ENCODE measurements around the gene E4F1.

E4F1 gene

GRCh38 chr16:2234813-2235170 is 11.4 kb downstream of the E4F1 start:
- TF ChIP-seq GATA2 (IDR thresholded peaks at IDR 0.05; ENCODE audit: low read depth, low read length) (no peak), GATA3 (IDR thresholded peaks at IDR 0.05; ENCODE audit: low read depth, low read length) (no peak)

DNA sequence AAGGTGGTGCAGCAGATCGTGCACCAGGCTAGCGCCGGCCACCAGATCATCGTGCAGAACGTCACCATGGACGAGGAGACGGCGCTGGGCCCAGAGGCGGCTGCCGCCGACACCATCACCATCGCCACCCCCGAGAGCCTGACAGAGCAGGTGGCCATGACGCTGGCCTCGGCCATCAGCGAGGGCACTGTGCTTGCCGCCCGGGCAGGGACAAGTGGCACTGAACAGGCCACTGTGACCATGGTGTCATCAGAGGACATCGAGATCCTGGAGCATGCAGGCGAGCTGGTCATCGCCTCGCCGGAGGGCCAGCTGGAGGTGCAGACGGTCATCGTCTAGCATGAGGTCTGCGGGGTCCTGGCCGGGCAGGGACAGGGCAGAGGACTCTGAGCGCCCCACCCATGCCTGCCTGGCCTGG is 11.9 kb downstream of the E4F1 start:
- TF ChIP-seq GATA3 (IDR thresholded peaks at IDR 0.05; ENCODE audit: low read depth, low read length) (no peak), GATA2 (IDR thresholded peaks at IDR 0.05; ENCODE audit: low read depth, low read length) (no peak)

DNA sequence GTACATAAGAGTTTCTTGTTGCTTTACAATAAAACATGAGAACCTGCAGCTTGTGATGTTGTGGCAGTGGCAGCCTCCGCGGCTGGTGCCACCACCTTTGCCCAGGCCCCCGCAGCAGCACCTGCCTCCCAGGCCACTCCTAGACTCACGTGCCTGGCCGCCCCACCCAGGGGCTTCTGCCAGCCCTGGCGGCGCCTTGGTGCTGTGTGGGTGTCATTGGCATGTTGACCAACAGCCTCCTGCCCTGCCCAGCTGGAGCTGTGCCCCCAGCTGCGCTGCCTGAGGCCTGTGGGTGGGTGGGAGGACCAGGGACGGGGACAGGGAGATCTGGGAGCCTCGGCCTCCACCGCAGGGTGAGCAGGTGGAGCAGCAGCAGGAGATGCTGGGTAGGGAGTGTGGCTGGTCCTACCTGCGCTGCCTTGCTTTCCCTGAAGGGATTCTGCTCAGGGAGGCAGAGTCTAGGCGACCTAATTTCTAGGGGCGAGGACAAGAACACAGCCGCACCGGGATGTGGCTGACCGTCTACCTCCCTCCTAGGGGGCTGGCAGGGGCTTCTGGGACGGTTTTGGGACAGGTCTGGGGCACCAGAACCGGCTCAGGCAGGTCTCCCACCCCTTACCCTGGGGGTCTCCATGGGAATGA is 12.4 kb downstream of the E4F1 start:
- TF ChIP-seq GATA2 (IDR thresholded peaks at IDR 0.05; ENCODE audit: low read depth, low read length) (no peak), GATA3 (IDR thresholded peaks at IDR 0.05; ENCODE audit: low read depth, low read length) (no peak)

DNA sequence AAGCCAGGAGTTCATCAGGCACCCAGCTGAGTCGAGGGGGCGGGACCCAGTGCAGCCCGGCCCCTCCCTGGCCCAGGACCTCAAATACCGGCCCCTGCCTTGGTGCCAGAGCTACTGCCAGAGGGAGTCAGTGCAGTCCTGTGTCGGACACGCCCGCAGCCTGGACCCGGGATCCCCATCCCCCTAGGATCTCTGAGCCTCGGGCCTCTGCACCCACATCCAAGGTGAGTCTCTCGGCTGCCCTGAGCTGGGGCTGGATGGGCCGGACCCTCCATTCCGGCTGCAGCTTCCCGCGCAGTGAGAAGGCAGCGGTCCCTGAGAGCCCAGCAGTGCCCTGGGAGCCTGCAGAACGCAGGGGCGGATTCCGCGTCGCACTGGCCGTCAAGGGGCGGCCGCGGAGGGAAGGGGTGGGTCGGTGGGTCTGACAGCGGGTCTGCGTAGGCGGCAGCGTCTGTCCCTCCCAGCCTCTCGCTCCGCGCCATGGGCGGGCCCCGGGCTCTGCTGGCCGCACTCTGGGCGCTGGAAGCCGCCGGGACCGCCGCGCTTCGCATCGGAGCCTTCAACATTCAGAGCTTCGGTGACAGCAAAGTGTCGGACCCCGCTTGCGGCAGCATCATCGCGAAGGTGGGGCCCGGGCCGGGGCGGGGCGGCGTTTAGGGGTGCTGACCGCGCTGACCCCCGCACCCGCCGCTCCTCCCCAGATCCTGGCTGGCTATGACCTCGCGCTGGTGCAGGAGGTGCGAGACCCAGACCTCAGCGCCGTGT is 13.1 kb downstream of the E4F1 start, which contains the start of gene DNASE1L2:
TSS of gene DNASE1L2 (plus strand) at position 108 of the 765 bp plus-strand sequence. CDS start at position 481, 373 bp downstream.
- no peak for TF ChIP-seq GATA3 (IDR thresholded peaks at IDR 0.05; ENCODE audit: low read depth, low read length)
- TF ChIP-seq GATA2 (IDR thresholded peaks at IDR 0.05; ENCODE audit: low read depth, low read length), result no peak

GRCh38 chr16:2237102-2237482 is 13.7 kb downstream of the E4F1 start:
- TF ChIP-seq GATA3 (IDR thresholded peaks at IDR 0.05; ENCODE audit: low read depth, low read length) (no peak), GATA2 (IDR thresholded peaks at IDR 0.05; ENCODE audit: low read depth, low read length) (no peak)

- TF ChIP-seq GATA3 (IDR thresholded peaks at IDR 0.05; ENCODE audit: low read depth, low read length) (no peak), GATA2 (IDR thresholded peaks at IDR 0.05; ENCODE audit: low read depth, low read length) (no peak)
Measured at GRCh38 chr16:2237493-2238149, 14.2 kb downstream of the E4F1 start.

DNA sequence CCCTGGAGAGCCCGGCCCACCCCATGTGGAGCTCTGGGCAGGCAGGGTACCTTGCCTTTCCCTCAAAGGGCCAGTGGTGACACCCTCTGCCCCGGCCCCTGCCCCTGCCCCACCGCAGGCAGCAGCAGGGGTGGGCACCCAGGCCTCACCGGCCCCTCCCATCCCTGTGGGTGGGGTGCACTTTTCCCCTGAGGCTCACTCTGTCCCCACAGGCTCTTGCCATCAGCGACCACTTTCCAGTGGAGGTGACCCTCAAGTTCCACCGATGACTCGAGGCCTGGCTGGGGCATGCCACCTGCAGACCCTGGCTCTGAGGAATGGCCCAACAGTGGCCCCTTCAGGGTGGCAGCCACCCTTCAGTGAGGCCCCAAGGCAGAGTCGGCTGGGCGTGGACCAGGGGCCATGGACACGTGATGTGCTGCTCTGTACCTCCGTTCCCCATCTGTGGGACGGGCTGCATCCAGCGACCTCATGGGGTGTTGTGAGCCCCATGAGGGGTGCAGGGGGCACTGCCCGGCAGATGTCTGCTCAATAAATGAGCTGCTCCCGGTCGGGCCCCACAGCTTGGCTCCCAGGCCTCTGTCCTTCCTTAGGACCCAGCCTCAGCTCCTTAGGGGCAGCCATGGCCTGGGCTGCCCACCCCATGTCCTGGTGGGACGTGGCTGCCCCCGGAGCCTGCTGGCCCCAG is 14.9 kb downstream of the E4F1 start:
- no peak for TF ChIP-seq GATA3 (IDR thresholded peaks at IDR 0.05; ENCODE audit: low read depth, low read length)
- TF ChIP-seq GATA2 (IDR thresholded peaks at IDR 0.05; ENCODE audit: low read depth, low read length), result no peak

DNA sequence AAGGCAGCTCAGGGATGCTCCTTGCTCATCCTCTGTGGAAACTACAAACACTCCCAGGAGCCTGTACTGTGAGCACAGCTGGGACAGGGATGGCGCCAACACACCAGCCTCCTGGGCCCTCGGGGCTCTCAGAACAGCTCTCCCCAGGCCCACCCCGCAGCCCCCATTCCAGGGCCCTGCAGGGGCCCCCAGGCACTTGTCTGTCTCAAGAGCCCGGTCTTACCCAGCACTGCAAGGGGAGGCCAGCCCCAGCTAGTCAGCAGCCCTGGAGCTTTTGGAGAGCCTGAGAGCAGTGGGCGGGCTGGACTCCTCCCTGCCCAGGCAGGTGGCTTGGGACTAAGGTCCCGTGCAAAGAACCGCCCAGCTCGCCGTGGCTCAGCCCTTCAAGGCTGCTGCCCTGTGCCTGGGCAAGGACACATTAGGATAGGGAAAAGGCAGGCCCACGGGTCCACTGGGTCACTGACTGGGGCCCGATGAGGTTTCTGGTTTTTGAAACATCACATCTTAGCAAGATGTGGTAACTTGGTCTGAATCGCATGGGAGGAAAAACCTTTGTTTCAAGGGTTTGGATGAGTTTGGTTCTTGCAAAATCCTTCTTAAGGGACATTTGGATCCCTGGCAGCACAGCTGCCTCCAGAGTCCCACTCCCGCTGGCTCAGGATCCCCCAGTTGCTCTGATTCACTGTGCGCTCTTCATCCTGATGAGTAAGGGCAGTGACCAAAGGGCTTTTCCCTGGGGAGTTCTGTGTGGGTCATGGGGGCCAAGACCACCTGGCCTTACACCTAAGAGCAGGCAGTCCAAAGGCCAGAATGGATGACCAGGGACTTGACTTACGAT is 15.7 kb downstream of the E4F1 start:
- TF ChIP-seq GATA2 (IDR thresholded peaks at IDR 0.05; ENCODE audit: low read depth, low read length) (no peak), GATA3 (IDR thresholded peaks at IDR 0.05; ENCODE audit: low read depth, low read length) (no peak)

DNA sequence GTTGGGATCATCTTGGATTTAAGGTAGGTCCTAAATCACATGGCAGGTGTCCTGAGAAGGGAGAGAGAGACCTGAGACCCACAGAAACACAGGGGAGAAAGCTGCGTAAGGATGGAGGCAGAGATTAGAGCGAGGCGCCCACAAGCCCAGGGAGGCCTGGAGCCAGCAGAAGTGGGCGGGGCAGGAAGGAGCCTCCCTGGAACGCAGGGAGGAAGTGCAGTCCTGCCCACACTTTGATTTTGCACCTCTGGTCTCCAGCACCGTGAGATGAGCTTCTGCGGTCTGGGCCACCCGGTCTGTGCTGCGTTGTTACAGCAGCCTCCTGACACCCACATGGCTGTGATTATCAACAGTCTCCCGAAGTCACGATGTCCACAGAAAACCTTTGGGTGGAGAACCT is 19.2 kb downstream of the E4F1 start:
- TF ChIP-seq GATA2 (IDR thresholded peaks at IDR 0.05; ENCODE audit: low read depth, low read length), result no peak
- TF ChIP-seq GATA3 (IDR thresholded peaks at IDR 0.05; ENCODE audit: low read depth, low read length), result no peak

DNA sequence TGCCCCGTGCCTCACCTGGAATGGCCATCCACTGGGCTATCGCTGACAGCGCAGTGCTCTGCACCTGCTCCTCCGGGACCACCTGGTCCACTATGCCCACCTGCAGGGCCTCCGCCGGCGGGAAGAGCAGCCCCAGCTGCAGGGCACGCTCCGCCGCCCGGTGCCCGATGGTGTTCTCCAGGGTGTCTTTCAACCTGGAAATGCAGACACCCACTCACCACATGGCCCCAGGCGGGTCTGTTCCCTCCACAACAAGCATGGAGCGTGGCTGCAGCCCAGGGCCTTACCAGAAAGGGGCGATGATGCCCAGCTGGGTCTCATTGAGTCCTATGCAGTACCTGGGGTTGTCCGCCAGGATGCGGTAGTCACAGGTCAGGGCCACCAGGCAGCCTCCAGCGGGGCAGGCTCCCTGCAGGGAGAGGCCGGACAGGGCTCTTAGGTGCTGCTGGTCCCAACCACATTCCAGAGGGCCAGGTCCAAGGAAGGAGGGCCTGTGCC is 19.7 kb downstream of the E4F1 start:
- TF ChIP-seq GATA3 (IDR thresholded peaks at IDR 0.05; ENCODE audit: low read depth, low read length) (no peak), GATA2 (IDR thresholded peaks at IDR 0.05; ENCODE audit: low read depth, low read length) (no peak)

- TF ChIP-seq GATA2 (IDR thresholded peaks at IDR 0.05; ENCODE audit: low read depth, low read length), result no peak
- TF ChIP-seq GATA3 (IDR thresholded peaks at IDR 0.05; ENCODE audit: low read depth, low read length), result no peak
Measured at GRCh38 chr16:2243781-2244180, 20.4 kb downstream of the E4F1 start.

DNA sequence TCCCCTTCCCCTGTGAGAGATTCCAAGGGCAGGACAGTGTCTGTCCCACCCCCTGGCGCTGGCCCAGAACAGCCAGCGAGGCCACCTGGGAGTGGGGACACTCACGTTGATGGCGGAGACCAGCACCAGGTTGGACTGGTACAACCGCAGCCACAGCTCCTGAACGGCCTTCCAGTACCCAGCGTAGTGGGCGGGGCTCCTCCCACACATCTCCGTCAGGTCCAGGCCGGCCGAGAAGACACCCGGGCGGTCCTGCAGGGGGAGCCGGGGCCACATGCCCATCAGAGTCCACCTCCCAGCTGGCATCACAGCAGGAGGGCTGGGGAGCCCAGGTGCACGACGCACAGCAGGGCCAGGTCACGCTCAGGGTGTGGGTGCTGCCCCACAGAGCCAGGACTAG is 20.9 kb downstream of the E4F1 start:
- no peak for TF ChIP-seq GATA3 (IDR thresholded peaks at IDR 0.05; ENCODE audit: low read depth, low read length)
- no peak for TF ChIP-seq GATA2 (IDR thresholded peaks at IDR 0.05; ENCODE audit: low read depth, low read length)

All from SH-SY5Y (cell line).